ENCODE data around the gene GALNT14.

The GALNT14 gene

DNA sequence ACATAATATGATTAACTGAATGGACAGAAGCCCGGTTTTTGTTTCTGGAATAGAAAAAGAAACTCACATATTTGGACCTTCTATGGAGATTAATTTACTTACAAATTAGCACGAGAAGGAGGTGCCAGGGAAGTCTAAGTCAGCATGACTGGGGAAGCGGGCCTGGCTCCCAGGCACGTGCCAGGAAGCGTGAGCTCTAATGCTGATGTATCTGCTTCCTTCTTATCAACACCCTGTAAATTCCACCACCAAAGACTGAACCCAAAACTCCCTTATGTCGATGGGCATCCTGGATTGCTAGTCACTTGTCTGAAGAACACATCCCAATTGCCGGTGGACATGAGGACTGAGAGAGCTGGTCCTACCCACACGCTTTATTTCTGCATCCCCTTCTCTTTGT is 134.5 kb downstream of the GALNT14 start:
- DNase-seq = peak; percentile 57

DNA sequence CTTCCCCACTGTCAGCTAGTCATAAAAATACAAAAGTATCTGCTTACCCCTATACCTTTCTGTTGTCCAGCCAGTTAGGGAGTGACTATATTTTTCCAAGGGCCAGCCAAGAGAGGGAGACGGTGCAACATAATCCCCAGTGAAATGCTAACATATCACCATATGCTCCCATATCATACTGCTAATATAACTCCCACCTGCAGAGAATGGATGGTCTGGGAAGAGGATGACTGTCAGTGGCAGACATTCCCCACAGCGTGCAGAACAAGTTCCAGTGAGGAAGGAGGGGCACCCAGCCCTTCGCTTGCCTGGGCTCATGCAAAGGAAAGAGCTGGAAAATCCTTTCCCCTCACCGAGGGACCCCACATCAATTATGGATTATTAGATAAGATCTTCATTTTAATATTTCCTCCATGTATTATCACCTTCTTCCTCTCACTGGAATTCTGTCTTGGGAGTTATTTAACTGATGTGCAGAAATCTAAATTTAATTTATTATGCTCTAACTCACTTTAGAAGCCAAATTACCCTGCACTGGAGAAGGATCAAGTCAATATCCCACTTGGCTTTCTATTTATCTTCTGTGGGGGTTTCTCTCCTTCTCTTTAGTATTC is 135.6 kb downstream of the GALNT14 start:
- no peak for DNase-seq

DNA sequence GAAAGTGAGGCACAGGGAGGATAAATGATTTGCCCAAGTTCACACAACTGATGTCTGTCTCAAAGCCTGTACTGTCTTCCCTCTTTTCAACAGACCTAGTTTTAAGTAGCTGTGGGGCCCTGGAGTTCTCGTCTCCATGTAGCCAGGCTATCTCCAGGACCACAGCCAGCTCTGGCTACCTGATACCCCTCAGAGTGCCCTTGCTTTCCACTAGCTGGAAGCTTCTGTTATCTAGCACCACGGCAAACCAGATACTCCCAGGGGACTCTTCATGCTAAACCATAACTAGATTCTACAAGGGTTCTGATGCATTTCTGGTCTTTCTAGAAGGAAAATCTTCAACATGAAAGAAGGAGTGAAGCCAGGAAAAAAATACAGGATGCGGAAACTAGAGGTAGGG is 137.3 kb downstream of the GALNT14 start:
- DNase-seq = no peak

DNA sequence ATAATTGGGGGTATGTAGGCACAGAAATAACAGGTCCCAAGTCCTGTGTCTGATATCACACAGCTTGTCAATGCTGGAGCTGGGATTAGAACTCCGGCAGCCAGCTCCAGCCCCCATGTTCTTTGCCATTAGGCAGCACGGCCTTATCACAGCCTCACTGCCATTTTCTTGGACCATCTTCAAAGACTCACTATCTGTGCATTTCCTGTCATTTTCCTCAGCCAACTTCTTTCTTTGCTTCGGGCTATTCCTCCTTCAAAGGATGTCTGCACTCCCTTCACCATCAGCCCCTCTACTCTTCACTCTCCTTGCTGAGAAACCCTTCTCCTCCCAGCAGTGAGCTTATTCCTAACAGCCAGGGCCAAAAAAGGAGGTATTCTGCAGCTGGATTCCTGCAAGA is 139.6 kb downstream of the GALNT14 start:
- no peak for DNase-seq

DNA sequence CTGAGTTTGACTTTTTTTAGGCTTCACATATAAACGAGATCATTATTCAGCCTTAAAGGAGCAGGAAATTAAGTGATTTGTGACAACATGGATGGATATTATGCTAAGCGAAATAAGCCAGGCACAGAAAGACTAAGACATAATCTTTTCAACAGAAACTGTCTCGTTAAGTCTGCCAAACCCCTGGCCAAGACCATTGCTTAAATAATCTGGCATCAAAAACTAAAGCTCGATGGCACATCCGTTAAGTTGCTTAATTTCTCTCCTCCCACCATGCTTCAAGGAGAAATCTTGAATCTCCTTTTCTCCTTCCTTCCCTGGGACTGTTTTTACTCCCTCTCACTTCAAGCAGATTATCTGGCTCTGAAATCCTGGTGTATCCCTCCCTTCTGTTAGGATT is 140.3 kb downstream of the GALNT14 start:
- no peak for DNase-seq

DNA sequence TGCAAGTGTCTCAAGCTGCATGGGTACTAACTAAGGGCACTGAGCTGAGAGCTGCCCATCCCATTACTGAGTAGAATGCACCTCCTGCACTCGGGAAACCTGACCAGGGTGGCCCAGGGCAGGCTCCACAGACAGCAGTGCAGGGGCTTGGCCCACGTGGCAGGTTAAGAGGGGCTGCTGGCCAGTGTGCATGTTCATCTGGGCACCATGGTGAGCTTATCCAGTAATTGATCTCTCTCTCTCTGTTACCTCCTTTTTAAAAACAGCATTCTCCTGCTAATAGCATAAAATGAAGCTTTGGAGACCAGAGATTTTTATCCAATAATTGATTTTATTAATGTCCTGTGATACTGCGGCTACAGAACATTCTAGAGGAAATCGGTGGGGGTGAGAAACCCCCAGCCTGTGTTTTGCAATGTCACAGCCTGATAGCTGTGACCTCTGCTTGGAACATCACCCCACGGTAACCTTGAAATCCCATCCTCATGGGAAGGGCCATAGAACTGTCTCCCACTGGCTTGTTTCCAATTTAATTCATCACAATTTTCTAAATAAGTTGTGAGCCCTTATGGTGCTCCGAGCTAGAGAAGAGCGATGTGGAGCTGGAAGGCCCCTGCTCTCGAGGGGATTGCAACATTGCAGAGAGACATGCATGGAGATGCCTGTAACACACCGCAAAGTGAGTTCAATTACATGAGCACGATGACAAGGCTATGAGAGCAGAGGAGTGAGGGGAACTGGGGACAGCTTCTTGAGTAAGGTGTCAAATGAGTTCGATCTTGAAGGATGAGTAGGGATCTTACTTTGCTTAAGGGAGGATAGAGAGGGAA is 143.8 kb downstream of the GALNT14 start:
- no peak for DNase-seq

DNA sequence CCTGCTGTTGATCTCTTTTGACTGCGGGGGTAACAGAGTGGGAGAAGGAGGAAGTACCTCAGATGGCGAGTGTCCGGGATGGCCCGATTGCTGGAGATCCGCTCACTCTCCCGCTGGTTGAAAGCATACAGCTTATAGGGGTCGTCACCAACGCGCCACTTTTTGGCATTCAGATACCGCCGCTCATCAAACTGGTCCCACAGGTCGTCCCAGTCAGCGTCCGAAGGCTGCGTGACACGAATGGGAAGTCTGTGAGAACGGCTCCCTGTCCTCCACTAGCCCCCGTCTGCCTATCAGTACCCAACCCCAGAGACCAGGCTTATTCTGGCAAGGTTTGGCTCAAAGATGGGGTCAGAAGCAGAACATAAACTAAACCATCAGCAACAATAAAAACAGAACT is 145.5 kb downstream of the GALNT14 start:
- no peak for DNase-seq

DNA sequence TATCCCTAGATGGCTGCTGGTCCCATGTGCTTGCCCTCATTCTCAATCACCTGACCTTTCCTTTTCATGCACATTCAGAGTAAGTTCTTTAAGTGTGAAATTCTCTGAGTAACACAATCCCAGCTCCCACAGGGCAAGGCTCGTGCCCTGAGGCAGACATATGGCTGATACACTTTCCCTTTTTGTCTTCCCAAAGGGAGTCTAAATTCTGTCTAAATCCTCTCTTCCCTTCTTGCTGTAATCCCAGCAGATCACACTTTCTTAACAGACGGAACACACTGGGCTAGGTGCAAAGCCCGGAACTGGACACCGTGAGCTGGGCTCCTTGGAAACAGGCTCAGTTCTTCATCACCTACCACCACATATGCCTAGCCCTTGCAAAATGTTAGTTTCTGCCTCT is 147.6 kb downstream of the GALNT14 start:
- DNase-seq = no peak

DNA sequence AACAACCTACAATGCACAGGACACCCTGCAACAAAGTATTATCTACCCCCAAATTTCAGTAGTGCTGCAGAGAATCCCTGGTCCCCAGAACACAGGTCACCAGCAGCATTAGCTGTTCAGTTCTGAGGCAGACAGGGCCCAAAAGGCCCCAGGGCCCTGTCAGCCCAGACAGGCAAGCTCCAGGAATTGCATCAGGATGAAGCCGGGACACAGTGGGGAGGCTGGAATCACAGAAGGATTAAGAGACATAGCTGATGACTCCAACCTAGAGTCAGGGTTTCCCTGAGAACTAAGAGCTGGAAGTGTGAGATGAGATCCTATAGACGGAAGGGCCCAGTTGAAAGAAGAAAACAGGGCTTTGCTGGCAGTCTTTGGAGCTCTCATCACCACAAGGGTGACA is 148.1 kb downstream of the GALNT14 start:
- no peak for DNase-seq

DNA sequence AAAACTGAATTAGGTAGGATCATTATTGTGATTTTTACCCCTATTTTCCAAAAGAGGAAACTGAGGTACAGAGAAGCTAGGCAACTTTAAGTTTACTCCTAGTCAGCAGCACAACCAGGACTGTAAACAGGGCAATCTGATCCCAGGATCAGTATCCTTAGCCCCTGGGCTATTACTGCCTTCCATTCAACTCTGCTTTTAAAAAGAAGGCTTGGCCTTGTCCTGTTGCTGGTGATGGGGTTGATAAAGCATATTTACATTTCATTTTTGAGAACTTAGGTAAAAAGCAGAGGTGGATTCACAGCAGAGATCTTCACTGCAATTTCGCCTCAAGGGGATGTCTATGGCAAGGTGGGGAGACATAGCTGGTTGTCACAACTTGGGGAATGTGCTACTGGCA is 148.5 kb downstream of the GALNT14 start:
- no peak for DNase-seq

DNA sequence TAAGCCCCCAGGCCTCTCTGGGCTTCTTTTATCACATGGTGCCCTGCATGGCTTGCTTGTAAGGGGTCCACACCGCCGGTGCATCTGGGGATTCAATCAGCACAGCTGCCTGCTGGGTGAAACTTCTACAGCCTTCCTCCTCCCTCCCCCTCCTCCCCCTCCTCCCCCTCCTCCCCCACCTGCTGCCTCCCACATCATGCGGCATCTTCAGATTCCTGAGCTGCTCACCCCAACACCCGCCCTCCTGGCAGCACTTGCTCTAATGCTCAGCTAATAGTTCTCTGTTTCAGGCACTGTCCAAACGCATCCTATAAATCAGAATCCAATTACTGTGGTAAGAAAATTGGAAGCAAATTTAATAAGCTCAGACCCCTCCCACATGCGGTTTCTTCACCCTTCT is 150.7 kb downstream of the GALNT14 start:
- DNase-seq = no peak

DNA sequence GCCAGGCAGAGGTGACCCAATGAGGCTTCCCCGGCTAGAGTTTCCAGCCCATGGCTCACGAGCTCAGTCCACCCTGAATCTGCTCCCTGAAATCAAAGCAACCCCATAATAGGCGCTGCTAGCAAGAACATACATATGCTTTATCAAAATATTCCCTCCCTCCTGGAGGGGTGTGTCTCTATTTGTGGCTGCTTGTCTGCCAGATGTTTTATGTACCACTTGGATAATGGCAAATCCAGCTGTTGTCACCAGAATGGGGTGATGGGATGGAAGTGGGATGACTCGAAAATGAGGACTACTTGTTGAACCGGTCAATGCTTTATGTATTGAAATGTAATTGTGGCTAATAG is 152.0 kb downstream of the GALNT14 start:
- DNase-seq = no peak

DNA sequence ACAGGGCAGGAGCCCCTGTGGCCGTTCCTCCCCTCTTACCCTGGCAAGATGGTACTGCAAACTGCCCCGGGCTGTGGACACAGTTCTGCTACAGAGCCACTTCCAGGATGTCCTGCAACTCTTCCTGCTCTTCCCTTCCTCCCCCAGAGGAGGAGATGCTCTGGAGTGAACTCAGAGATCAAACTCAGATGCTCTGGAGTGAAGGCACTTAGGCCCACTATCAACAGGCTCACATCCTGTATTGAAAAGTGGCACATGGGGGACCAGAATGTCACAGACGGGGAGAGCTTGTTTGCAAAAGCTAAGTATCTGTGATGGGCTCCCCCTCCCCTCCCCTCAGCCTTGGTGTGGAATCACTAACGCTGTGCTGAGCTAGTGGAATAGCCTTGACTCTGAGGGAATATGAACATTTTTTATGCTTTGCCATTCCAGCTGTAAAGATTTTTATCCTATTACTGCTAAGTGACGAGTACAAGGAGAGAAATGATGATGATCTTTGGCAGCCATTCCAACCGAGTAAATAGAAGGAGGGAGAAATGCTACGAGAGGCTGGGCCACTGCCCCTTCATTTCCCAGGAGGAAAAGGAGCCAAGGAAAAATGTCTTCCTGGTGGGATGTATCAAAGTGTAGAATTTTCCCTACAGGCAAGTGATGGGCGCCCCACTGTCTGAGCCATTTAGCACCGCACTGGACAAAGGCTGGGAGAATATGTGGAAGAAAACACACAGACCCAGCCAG is 152.6 kb downstream of the GALNT14 start:
- DNase-seq = no peak

DNA sequence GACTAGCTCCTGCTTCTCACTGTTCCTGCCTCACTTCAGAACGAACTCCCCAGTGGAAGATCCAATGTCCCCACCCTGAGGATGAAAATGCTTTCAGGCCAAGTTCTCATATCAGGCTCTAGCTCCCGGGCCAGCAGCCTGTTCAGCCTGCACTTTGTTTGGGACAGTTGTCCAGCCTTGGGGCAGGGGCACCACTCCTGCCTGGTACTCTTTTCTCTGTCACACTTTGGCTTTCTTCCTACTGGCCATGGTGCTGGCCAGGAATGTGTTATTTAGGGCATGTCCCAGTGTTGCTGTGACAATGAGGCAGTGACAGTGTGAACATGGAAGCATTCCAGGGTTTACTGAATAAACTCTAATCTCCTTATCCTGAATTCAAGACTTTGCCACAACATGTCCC is 154.1 kb downstream of the GALNT14 start:
- DNase-seq = no peak

DNA sequence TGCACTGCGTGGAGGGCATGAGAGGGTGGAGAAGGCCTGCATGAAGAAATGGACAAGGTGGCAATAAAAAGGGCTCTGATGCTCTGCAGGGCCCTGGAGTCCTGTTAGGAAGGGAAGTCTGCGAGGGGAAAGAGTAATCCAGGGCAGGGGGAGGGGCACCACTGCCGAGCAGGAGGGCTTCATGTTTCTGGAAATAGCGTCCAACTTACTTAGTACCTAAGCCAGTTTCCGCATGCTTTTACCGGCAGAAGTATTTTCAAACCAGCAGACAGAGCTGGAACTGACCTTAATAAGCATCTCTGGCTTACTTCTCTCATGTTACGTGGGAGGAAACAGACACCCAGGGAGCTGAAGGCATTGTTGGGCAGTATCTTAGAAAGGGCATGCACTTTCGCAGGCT is 156.7 kb downstream of the GALNT14 start:
- DNase-seq = no peak

DNA sequence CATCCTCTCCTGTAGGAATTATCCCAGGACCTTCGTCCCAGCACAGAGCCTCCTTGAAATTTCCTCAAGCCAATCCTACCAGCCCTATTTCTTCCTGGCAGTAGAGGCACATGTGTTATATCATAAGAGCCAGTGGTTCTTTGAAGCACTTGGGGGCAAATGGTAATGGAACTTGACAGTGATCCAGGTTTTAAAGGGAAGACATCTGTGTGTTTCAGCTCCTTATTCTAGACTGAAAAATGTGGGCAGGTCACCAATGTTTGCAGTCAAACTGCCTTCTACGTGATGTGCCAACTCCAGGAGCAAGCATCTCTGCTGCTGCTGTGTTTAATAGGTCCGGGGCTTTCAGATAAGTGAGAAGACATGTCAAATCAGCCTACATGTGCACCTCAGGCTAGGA is 157.1 kb downstream of the GALNT14 start:
- no peak for DNase-seq

DNA sequence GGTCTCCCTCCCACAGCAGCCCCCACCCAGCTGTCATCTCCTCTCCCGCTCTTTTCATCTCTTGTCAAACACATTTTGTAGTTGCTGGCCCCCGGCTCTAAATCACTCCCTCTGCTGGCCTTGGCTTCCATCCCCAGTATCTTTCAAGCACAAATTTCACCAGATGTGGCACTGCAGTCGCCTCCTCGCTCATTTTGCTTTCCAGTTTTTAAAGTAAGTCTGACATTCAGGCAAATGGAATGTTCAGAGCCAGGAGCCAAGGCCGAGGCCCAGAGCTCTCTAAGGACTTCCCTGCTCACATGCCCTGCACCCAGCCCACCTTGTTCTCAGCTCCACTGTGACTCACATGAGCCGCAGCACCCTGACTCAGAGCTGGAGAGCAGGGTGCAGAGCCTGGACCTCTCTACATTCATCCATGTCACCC is 158.4 kb downstream of the GALNT14 start:
- DNase-seq = no peak

DNA sequence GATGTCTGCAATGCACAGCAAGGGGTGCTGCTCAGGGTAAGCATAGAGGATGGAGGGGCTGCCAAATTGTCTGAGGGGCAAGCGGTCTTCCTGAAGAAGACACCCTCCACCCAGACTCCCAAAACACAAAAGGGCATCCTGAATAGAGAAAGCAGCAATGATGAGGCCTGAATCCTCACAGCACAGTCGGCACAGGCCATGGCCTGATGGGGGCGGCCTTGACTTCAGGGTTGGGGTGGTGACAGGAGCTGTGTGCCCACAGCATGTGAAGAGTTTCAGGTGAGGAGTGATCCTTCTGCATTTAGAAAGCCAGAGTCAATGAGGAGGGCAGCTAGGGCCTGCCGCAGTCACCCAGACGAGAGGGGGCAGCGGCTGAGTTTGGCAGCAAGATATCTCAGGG is 159.4 kb downstream of the GALNT14 start:
- no peak for DNase-seq

DNA sequence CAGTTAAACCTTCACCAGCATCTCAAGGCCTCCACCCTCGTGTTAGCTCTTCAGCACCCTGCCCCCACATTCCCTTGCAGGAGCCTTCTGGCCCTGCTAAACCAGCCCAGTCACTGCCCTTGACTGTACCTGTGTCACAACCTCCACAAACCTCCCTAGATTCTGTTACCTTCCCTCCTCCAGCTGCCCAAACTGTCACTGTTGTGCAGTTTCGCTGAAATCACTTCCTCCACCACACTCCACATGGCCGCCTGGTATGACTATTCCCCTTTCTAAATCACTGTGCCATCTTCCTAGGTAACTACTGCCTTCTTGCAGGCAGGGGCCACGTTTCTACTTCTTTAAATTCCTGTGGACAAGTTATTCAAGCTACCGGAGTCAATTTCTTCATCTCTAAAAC is 160.2 kb downstream of the GALNT14 start:
- DNase-seq = no peak

DNA sequence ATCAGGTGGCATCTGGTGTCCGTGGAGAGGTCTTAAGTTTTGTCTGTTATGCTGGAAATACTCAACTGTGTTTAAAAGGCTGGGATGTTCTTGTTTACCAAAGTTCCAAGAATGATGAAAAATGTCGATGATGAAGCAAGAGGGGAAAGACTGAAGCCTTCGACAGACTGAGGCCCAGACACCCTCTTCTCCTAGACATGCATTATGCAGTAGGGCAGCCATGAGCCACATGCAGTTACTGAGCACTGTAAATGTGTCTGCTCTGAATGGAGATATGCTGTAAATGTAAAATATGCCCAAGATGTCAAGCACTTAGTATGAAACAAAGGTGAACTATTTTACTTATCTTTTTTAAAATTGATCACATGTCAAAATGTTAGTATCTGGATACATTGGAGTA is 163.1 kb downstream of the GALNT14 start:
- no peak for DNase-seq

DNA sequence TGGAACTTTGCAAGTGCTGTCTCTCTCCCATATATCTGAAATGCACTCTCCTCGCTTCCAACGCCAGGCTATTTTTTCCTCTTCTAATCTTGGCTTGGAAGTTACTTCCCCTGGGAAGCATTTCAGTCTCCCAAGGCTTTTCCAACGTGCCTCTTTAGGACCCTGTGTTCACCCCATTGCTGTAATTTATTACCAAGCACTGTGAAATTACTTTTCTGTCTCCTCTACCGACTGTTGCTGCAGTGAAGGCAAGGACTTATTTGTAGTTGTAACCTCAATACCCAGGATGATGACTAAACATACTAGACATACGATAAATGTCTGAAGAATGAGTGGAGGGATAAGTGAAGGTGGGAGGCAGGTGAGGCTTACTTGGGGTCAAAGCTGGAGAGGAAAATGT is 163.7 kb downstream of the GALNT14 start:
- no peak for DNase-seq

DNA sequence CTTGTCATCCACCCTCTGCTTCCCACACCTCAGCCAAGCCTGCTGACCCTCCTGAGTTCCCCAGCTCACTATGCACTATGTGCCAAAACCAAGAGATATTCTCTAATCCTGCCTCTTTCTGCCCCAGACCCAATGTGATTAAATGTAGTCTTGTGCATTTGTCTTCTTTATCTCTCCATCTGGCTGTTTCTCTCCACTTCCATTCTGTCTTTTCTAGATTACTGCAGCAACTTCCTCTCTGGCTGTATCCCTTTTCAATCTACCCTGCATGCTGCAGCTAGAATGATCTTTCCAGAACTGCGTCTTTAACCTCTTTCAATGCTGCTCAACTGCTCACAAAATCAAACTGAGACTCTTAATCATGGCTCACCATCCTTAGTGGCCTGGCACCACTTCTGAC is 164.1 kb downstream of the GALNT14 start:
- DNase-seq = no peak

DNA sequence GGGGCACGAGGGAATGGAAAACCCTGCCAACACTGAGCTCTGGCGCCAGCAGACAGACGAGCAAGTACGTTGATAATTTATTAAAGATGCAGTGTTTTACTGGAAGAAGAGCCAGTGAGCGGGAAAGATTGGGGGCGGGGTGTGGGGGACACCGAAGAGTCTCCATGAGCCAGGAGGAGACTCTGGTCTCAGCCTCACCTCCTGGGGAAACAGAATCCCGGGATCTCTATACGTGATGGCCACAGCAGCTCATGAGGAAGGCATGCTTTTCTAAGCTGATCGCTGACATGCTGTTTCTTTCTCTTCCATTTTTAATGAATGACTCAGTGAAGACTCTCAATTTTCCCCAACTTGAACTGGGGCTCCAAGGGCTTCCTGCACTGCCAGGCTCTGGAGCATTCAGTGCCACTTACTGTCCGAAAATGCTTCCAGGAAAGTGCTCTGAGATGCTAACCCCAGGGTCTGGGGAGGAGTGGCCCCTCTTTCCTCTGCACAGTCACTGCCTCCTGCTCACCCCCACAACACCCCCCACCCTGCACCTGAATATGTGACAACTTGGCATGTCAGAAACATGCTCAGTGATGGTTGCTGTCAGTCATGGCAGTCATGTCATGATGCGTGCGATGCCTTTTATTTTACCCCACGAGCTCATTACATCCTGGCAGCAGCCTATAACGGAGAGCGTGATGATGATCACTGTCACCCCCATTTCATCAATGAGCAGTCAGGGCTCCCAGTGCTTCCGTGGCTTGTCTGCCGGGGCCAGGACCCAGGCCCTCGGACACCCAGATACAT is 166.8 kb downstream of the GALNT14 start:
- DNase-seq = no peak

Data from suppressor macrophage treated with lipopolysaccharide for 4 hours (primary cell).